OCI-LY7 (cell line): ENCODE measurements around the gene CRYBB3. TPM values are rescaled to one million over a fixed set of nuclear protein-coding genes. Genes with fewer than 3 reads are reported as not detected.

Source experiments
- BruUV-seq: library from RNA; stranded (reverse); fragments of 400-500 nt; replicated peaks from 2 replicates; lab custom pipeline; 2021; lab: Mats Ljungman, UMichigan
- CTCF ChIA-PET: fragments of 300-600 bp; sonication (Branson Sonifier 250); formaldehyde crosslinking; loops from one replicate; lab custom pipeline; 2022; ENCODE audit warnings: antibody characterized with exemption; ENCODE audit not compliant: unreplicated experiment; lab: Charles Lee
- POLR2A ChIA-PET: fragments of 300-600 bp; sonication (Branson Sonifier 250); formaldehyde crosslinking; loops from one replicate; lab custom pipeline; 2022; ENCODE audit warnings: antibody characterized with exemption; lab: Charles Lee
- DNase-seq: peaks from one replicate; pipeline ENCODE4 v3.0.0-alpha.2; 2015; ENCODE audit warnings: low spot score
- H2AFZ ChIP-seq: fragments of 200-600 bp; sonication (generic), shearing (Covaris generic); 2 replicates; pipeline ENCODE4 v1.6.1; 2014; ENCODE audit warnings: mild to moderate bottlenecking, antibody characterized with exemption, low read length, moderate library complexity
- H3K27ac ChIP-seq: fragments of 200-600 bp; sonication (generic); 2 replicates; pipeline ENCODE4 v1.5.1; 2014; ENCODE audit warnings: mixed run types, low read depth, mild to moderate bottlenecking, moderate library complexity, low read length, inconsistent platforms; ENCODE audit not compliant: poor library complexity, severe bottlenecking
- H3K36me3 ChIP-seq: fragments of 200-600 bp; sonication (generic); 2 replicates; pipeline ENCODE4 v1.6.1; 2014; ENCODE audit warnings: mild to moderate bottlenecking, antibody characterized with exemption, low read length, moderate library complexity, mixed read lengths; ENCODE audit not compliant: insufficient read depth
- H3K4me1 ChIP-seq: fragments of 200-600 bp; sonication (generic); 2 replicates; pipeline ENCODE4 v1.5.1; 2014; ENCODE audit warnings: mild to moderate bottlenecking, low read length; ENCODE audit not compliant: insufficient read depth, poor library complexity, severe bottlenecking
- H3K4me2 ChIP-seq: fragments of 200-600 bp; sonication (generic); 2 replicates; pipeline ENCODE4 v1.6.1; 2014; ENCODE audit warnings: mild to moderate bottlenecking, low read length
- H3K4me3 ChIP-seq: fragments of 200-600 bp; sonication (generic); 2 replicates; pipeline ENCODE4 v1.5.1; 2014; ENCODE audit warnings: mild to moderate bottlenecking, low read depth, low read length; ENCODE audit not compliant: poor library complexity, severe bottlenecking
- H3K79me2 ChIP-seq: fragments of 200-600 bp; sonication (generic); 2 replicates; pipeline ENCODE4 v1.6.1; 2016; ENCODE audit warnings: low read depth, mild to moderate bottlenecking, low read length, moderate library complexity, mixed read lengths; ENCODE audit not compliant: insufficient read depth
- H3K9me2 ChIP-seq: fragments of 200-600 bp; sonication (generic); 2 replicates; pipeline ENCODE4 v1.6.1; 2016; ENCODE audit warnings: mild to moderate bottlenecking, low read length, mixed read lengths; ENCODE audit not compliant: insufficient read depth
- H3K9me3 ChIP-seq: fragments of 200-600 bp; sonication (generic); 2 replicates; pipeline ENCODE4 v1.6.1; 2014; ENCODE audit warnings: mild to moderate bottlenecking, mixed run types, low read length, mixed read lengths
- H4K20me1 ChIP-seq: fragments of 200-600 bp; sonication (generic); 2 replicates; pipeline ENCODE4 v1.6.1; 2014; ENCODE audit warnings: mild to moderate bottlenecking, antibody characterized with exemption, low read length, moderate library complexity, mixed read lengths; ENCODE audit not compliant: insufficient read depth
- CTCF ChIP-seq: fragments of 200-600 bp; sonication (generic); conservative IDR thresholded peaks from 2 replicates; pipeline ENCODE4 v1.5.1; 2014; ENCODE audit warnings: mild to moderate bottlenecking, antibody characterized with exemption, low read length, moderate library complexity, mixed read lengths
- EZH2phosphoT487 ChIP-seq: fragments of 200-600 bp; sonication (generic); IDR thresholded peaks from 2 replicates; pipeline ENCODE4 v1.6.1; 2018; ENCODE audit warnings: low read depth, borderline replicate concordance, mild to moderate bottlenecking, mixed run types, antibody characterized with exemption, low read length, moderate library complexity, mixed read lengths
- intact Hi-C: fragments of 100-400 bp; cut with micrococcal nuclease; formaldehyde crosslinking; loops from one replicate; pipeline ENCODE4 v1.10.0; 2022; ENCODE audit not compliant: unreplicated experiment
- total RNA-seq, 2 experiments: library from RNA; depleted of rRNA in 1 of 2; stranded (reverse); fragments of >200 nt in 1 of 2; shearing (Covaris generic) in 1 of 2; gene quantifications; 2 replicates each; pipeline ENCODE4 v1.2.3, GENCODE V29; 2014 to 2022

The CRYBB3 gene
- total RNA-seq, 2 experiments from 2014 or later, result not detected

GRCh38 chr22:25219211-25219689 is 19.6 kb downstream of the CRYBB3 start, which contains the start of gene CRYBB2:
Gene CRYBB2, plus strand, starts transcription at chr22:25219639. Its CDS starts 1,791 bp downstream, at chr22:25221430.
- CTCF ChIA-PET, result no interaction called here

GRCh38 chr22:25219948-25220442 is 20.3 kb downstream of the CRYBB3 start:
- Histone ChIP-seq H3K27ac (no peak overlapping the region), H3K4me2 (no peak overlapping the region), H3K4me1 (no peaks in the 10 kb centered on the region), H3K9me3 (no peaks in the 10 kb centered on the region), H3K4me3 (no peak overlapping the region), H3K79me2 (no peaks in the 10 kb centered on the region), H3K36me3 (no peaks in the 10 kb centered on the region), H2AFZ (no peak overlapping the region), H3K9me2 (no peaks in the 10 kb centered on the region), H4K20me1 (no peaks in the 10 kb centered on the region)
- BruUV-seq, result no TSS peak
- no peak for DNase-seq
- intact Hi-C loops, result no loop called here
- TF ChIP-seq EZH2phosphoT487 (no peak), CTCF (no peak)
- ChIA-PET CTCF (no interaction called here), POLR2A (no interaction called here)

More at GRCh38 chr22:25219211-25219689, 19.6 kb downstream of the CRYBB3 start, which contains the start of gene CRYBB2:
- no peak within 1 kb of the TSS for H3K4me3 ChIP-seq
- TF ChIP-seq EZH2phosphoT487 (no peak), CTCF (no peak)
- no peaks in the 10 kb centered on the region for H3K36me3 ChIP-seq
- no peak for DNase-seq
- no peak within 1 kb of the TSS for H3K4me2 ChIP-seq
- H3K4me1 ChIP-seq, result no peaks in the 10 kb centered on the region
- no peak within 1 kb of the TSS for H2AFZ ChIP-seq
- no peaks in the 10 kb centered on the region for H3K9me3 ChIP-seq
- H3K79me2 ChIP-seq, result no peaks in the 10 kb centered on the region
- POLR2A ChIA-PET, result no interaction called here
- H3K9me2 ChIP-seq, result no peaks in the 10 kb centered on the region
- BruUV-seq, result no TSS peak
- no peaks in the 10 kb centered on the region for H4K20me1 ChIP-seq
- no peak within 1 kb of the TSS for H3K27ac ChIP-seq
- intact Hi-C loops, result no loop called here

GRCh38 chr22:25221790-25222189 is 22.1 kb downstream of the CRYBB3 start:
- no peaks in the 10 kb centered on the region for H4K20me1 ChIP-seq
- H2AFZ ChIP-seq, result no peak overlapping the region
- DNase-seq, result no peak
- no peak overlapping the region for H3K27ac ChIP-seq
- H3K4me1 ChIP-seq, result no peaks in the 10 kb centered on the region
- no peaks in the 10 kb centered on the region for H3K9me3 ChIP-seq
- H3K9me2 ChIP-seq, result no peaks in the 10 kb centered on the region
- BruUV-seq, result no TSS peak
- H3K4me2 ChIP-seq, result no peak overlapping the region
- CTCF ChIA-PET, result no interaction called here
- H3K36me3 ChIP-seq, result no peaks in the 10 kb centered on the region
- no peak for TF ChIP-seq EZH2phosphoT487
- no peak for TF ChIP-seq CTCF
- intact Hi-C loops, result no loop called here
- H3K79me2 ChIP-seq, result no peaks in the 10 kb centered on the region
- H3K4me3 ChIP-seq, result no peak overlapping the region
- POLR2A ChIA-PET, result no interaction called here
